HUDEP-2 (cell line): ENCODE data around the gene SERPINB2.
A peak's percentile ranks its signal among the peaks of the same experiment; 100 is the strongest.

Source experiments
- DNase-seq, 76 experiments: peaks; one replicate each; lab custom pipeline; 2025; ENCODE audit not compliant: unreplicated experiment in 76 of 76; lab: John Stamatoyannopoulos, UW

The SERPINB2 gene

GRCh38 chr18:63887424-63887823 is at the start of gene SERPINB2:
Gene SERPINB2 (plus strand): TSS chr18:63887705. CDS start chr18:63891445, 3,740 bp downstream.
- no peak for DNase-seq

- DNase-seq, result no peak
Observed at GRCh38 chr18:63843008-63843407, 44.5 kb upstream of the SERPINB2 start.

- peak in 1 of 76 experiments; percentile 23 for DNase-seq
Observed at GRCh38 chr18:63844254-63844653, 43.3 kb upstream of the SERPINB2 start.

GRCh38 chr18:63848159-63848558 is 39.3 kb upstream of the SERPINB2 start:
- DNase-seq, result peak in 16 of 76 experiments; percentile 1 to 57 (median 14)

- DNase-seq, result peak in 15 of 76 experiments; percentile 0 to 42 (median 7)
Observed at GRCh38 chr18:63850020-63850419, 37.5 kb upstream of the SERPINB2 start.

- no peak for DNase-seq
Observed at GRCh38 chr18:63850636-63851035, 36.9 kb upstream of the SERPINB2 start.

GRCh38 chr18:63858456-63858855 is 29.0 kb upstream of the SERPINB2 start:
- DNase-seq, result no peak

- no peak for DNase-seq
Observed at GRCh38 chr18:63859781-63860475, 27.6 kb upstream of the SERPINB2 start.

- DNase-seq, result no peak
Observed at GRCh38 chr18:63860531-63860930, 27.0 kb upstream of the SERPINB2 start.

- DNase-seq, result no peak
Observed at GRCh38 chr18:63867368-63868125, 20.0 kb upstream of the SERPINB2 start.

GRCh38 chr18:63868546-63868945 is 19.0 kb upstream of the SERPINB2 start:
- DNase-seq, result no peak

- no peak for DNase-seq
Observed at GRCh38 chr18:63869374-63869773, 18.1 kb upstream of the SERPINB2 start.

- DNase-seq, result no peak
Observed at GRCh38 chr18:63869851-63870250, 17.7 kb upstream of the SERPINB2 start.

GRCh38 chr18:63871836-63872235 is 15.7 kb upstream of the SERPINB2 start:
- DNase-seq, result no peak

GRCh38 chr18:63872586-63872985 is 14.9 kb upstream of the SERPINB2 start:
- no peak for DNase-seq

GRCh38 chr18:63878343-63878742 is 9.2 kb upstream of the SERPINB2 start:
- DNase-seq, result no peak

- no peak for DNase-seq
Observed at GRCh38 chr18:63878925-63879324, 8.6 kb upstream of the SERPINB2 start.

- DNase-seq, result no peak
Observed at GRCh38 chr18:63879709-63880108, 7.8 kb upstream of the SERPINB2 start.

- no peak for DNase-seq
Observed at GRCh38 chr18:63881851-63882250, 5.7 kb upstream of the SERPINB2 start.

- peak in 2 of 76 experiments; percentile 8 to 23 for DNase-seq
Observed at GRCh38 chr18:63882333-63883141, 5.0 kb upstream of the SERPINB2 start.

GRCh38 chr18:63883617-63884016 is 3.9 kb upstream of the SERPINB2 start:
- no peak for DNase-seq
